ENCODE results near the gene CDC42SE2.

DNA sequence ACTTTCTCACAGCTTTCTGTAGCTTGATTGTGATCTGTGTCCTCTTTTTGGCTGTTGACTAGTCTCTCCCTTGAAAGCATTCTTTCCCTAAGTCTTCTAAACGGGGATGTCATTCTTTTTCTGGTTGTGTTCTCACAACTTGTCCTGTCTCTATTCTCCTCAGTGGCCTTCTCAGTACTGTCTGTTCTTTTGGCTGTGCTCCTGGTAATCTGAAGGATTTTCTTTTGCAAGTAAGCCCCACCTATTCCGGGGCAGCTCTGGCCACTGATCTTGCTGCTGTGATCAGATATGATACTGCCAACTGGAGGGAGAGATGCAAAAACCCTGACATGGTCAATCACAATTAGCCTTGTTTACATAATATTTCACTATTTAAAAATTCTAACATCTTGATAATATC, 172.2 kb downstream of the CDC42SE2 start:
- TF ChIP-seq, protein P1, sequence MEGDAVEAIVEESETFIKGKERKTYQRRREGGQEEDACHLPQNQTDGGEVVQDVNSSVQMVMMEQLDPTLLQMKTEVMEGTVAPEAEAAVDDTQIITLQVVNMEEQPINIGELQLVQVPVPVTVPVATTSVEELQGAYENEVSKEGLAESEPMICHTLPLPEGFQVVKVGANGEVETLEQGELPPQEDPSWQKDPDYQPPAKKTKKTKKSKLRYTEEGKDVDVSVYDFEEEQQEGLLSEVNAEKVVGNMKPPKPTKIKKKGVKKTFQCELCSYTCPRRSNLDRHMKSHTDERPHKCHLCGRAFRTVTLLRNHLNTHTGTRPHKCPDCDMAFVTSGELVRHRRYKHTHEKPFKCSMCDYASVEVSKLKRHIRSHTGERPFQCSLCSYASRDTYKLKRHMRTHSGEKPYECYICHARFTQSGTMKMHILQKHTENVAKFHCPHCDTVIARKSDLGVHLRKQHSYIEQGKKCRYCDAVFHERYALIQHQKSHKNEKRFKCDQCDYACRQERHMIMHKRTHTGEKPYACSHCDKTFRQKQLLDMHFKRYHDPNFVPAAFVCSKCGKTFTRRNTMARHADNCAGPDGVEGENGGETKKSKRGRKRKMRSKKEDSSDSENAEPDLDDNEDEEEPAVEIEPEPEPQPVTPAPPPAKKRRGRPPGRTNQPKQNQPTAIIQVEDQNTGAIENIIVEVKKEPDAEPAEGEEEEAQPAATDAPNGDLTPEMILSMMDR (IDR thresholded peaks at IDR 0.05; ENCODE audit: insufficient read depth, low read depth, low read length): no peak
- TF ChIP-seq EZH2 (IDR thresholded peaks at IDR 0.05; ENCODE audit: insufficient read depth, low read length): no peak
